ENCODE results near the gene MYOF. TPM values are rescaled to one million over a fixed set of nuclear protein-coding genes. Genes with fewer than 3 reads are reported as not detected.

The MYOF gene
- total and polyA plus RNA-seq, 10 of the 15 experiments (the other 5 are each of a cell fraction or from before 2014, with no cell fraction given) = 0.02 to 0.59 (median 0.17) TPM

- Histone ChIP-seq H3K27ac (ENCODE audit: control insufficient read depth, insufficient read depth) (no peak overlapping the region), H3K36me3 (ENCODE audit: control insufficient read depth in 2 of 2, insufficient read depth in 2 of 2, low read length in 1 of 2) (no peaks in the 10 kb centered on the region), H3K4me3 (no peak overlapping the region), H3K79me2 (ENCODE audit: control insufficient read depth, insufficient read depth, low read length) (no peaks in the 10 kb centered on the region), H3K9ac (ENCODE audit: control insufficient read depth, insufficient read depth, low read length) (no peak overlapping the region), H3K27me3 (replicated peaks in 1 of 2; ENCODE audit: control insufficient read depth in 2 of 2, insufficient read depth in 2 of 2, low read length in 1 of 2) (no peaks in the 10 kb centered on the region; a peak in 1 of 4 replicates), H3K9me3 (replicated peaks; ENCODE audit: control insufficient read depth, insufficient read depth, low read length) (no peaks in the 10 kb centered on the region), H2AFZ (ENCODE audit: control insufficient read depth, low read depth, low read length) (no peak overlapping the region), H3K4me2 (ENCODE audit: control insufficient read depth, insufficient read depth) (no peak overlapping the region), H4K20me1 (ENCODE audit: control insufficient read depth, insufficient read depth) (no peaks in the 10 kb centered on the region), H3K4me1 (ENCODE audit: control insufficient read depth, insufficient read depth, low read length) (no peaks in the 10 kb centered on the region; the same call in 1 of the 2 replicates)
- FAIRE-seq (no peak), DNase-seq (ENCODE audit: low read depth, low spot score) (no peak), ATAC-seq (no peak)
- ChIA-PET POLR2A (no interaction called here), CTCF (interaction anchor here (0.7 to 1.7 kb wide), 2 partner anchors 11 to 14 kb away, joined by 3 to 8 read pairs; no protein-coding TSS in a partner anchor), RAD21 (ENCODE audit: unreplicated experiment) (no interaction called here), SMC1A (ENCODE audit: uncharacterized antibody, unreplicated experiment) (interaction anchor here (1.3 to 1.5 kb wide), 3 partner anchors 21 to 121 kb away, joined by 3 read pairs; no protein-coding TSS in a partner anchor)
- TF ChIP-seq SIX5 (IDR thresholded peaks at IDR 0.05; ENCODE audit: low read depth, low read length, severe bottlenecking) (no peak), SRF (IDR thresholded peaks at IDR 0.05; ENCODE audit: low read depth in 2 of 2, low read length in 2 of 2) (no peak), EED (IDR thresholded peaks at IDR 0.05; ENCODE audit: low read depth) (no peak), CHD1 (IDR thresholded peaks at IDR 0.05; ENCODE audit: low read depth, low read length) (no peak), EP300 (IDR thresholded peaks at IDR 0.05; ENCODE audit: borderline replicate concordance in 1 of 2, control insufficient read depth in 1 of 2, low read depth in 2 of 2, low read length in 2 of 2) (no peak), PRDM15 (CRISPR knock-in tag; IDR thresholded peaks at IDR 0.05) (no peak)
- intact Hi-C loops (cut with micrococcal nuclease; ENCODE audit: unreplicated experiment) (no loop called here), in situ Hi-C loops (cut with MboI) (no loop called here)
- 35% methylated on average over 3 of the region's 3 CpGs for WGBS (ENCODE audit: insufficient coverage, insufficient replicate concordance, low lambda C conversion rate, missing lambda C conversion rate)
- BruUV-seq (replicated peaks) = no TSS peak
Measured at GRCh38 chr10:93390306-93391090, 91.6 kb downstream of the MYOF start.

Data from GM12878 (cell line).